22Rv1 (cell line): ENCODE measurements around the gene RAB30.

Source experiments
- H3K27ac ChIP-seq: fragments of 450-650 bp; 2 replicates; pipeline ENCODE4 v1.5.1; 2017
- CTCF ChIP-seq: fragments of 450-650 bp; IDR thresholded peaks from 2 replicates; pipeline ENCODE4 v1.5.1; 2017; ENCODE audit warnings: mild to moderate bottlenecking
- ZFX ChIP-seq: fragments of 450-650 bp; IDR thresholded peaks from 2 replicates; pipeline ENCODE4 v1.6.1; 2017; ENCODE audit warnings: antibody characterized with exemption, borderline replicate concordance

RAB30 gene

DNA sequence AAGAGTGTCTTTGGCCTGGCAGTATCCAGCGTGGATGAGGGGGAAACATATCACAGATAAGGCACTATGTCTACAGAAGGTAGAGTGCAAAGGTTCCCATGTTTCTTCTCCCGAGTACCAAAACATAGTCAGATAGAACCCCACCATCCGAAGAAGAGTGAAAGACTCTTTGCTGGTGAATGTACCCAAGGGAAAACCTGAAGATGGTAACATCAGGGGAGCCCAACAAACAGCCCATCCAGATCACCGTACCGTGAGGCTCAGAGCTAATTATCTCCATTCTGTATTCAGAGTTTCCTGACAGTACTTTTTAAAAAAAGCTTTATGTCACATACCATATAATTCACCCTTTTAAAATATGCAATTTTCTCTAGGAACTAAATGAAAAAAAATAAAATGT is 44.4 kb downstream of the RAB30 start:
- TF ChIP-seq ZFX (no peak), CTCF (no peak)
- no peak overlapping the region for H3K27ac ChIP-seq

GRCh38 chr11:83026229-83026628 is 45.5 kb downstream of the RAB30 start:
- no peak overlapping the region for H3K27ac ChIP-seq
- TF ChIP-seq ZFX (no peak), CTCF (no peak)

- H3K27ac ChIP-seq, result 0 out of 2 replicates have a peak overlapping the region, but pooled peaks have one; percentile 12
- TF ChIP-seq CTCF, result no peak
- TF ChIP-seq ZFX, result no peak
Observed at GRCh38 chr11:83025267-83025704, 46.4 kb downstream of the RAB30 start.

DNA sequence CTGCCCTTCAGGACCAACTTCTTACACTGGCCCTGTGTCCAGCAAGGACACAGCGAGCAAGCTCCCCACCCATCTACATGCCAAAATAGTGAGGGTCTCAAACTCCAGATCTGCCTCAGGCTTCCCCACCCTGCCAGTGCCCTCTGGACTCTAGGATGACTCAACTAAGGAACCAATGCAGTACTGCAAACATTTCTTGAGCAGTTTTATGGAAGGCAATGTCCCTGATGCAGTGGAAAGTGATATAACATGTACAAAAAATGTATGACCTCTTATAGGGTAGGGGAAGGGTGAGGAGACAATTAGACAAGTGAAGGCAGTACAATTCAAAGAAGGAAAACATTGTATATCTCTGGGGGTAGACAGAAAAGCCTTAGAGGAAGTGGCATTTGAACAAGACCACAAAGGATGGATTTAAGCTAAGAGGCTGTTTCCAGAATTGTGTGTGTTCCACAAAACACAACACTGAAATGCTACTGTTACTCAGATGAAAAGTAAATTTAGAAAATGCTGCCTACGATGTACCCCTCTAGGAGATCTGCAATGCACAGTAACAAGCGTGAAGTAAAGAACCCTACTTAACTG is 47.3 kb downstream of the RAB30 start:
- H3K27ac ChIP-seq, result no peak overlapping the region

DNA sequence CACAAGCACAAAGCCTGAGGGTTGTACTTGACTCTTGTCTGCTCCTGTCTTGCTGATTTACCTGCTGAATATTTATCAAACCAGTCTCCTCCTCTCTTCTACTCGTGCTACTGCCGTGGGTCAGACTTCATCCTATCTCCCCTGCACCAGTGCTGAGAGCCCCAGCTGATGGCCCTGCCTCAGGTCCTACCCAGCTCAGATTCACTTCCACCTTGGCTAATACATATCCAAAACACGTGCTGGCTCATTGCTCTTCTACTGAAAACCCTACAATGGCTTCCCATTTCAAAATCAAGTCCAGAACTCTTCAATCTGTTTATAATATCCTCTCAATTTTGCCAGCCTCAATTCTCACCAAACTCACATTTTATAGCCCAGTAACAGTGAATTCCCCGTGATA is 48.3 kb downstream of the RAB30 start:
- H3K27ac ChIP-seq, result no peak overlapping the region
- TF ChIP-seq CTCF, result no peak
- TF ChIP-seq ZFX, result no peak

More for the DNA sequence above, 47.3 kb downstream of the RAB30 start:
- TF ChIP-seq ZFX, result no peak
- no peak for TF ChIP-seq CTCF

DNA sequence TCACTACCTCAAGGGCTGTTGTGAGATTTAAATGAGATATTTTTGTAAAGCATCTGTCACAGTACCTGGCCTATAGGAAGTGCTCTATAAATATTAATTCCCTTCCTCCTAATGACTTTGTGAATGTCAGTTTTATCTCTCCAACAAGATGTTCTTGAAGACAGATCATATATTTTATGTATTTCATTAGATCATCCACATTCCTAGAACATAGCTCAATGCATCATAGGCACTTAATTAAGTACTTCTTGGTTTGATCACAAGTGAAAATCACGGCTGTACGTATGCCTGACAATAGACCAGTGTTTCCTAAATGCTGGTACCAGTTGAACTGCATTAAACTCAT is 49.9 kb downstream of the RAB30 start:
- TF ChIP-seq CTCF (no peak), ZFX (no peak)
- H3K27ac ChIP-seq, result no peak overlapping the region

- TF ChIP-seq CTCF, result no peak
- TF ChIP-seq ZFX, result no peak
- H3K27ac ChIP-seq, result no peak overlapping the region
Observed at GRCh38 chr11:83020942-83021779, 50.5 kb downstream of the RAB30 start.
